Stimulated activated CD4-positive, alpha-beta T cell treated with anti-CD3 and anti-CD28 coated beads, Interleukin-4, amount 100 ng/mL, for 4 hours (primary cell): ENCODE measurements around the gene SUZ12.
"Not testable (repeated sequence)": the region's sequence is repeated elsewhere in the genome, so short reads cannot be mapped to it uniquely, and the experiment has no call there.

ENCODE experiments used
- DNase-seq, 2 experiments: peaks; one replicate each; pipeline ENCODE4 v3.0.0-alpha.2; 2020

SUZ12 gene

GRCh38 chr17:31964131-31964530 is 27.3 kb downstream of the SUZ12 start:
- DNase-seq: not testable (repeated sequence)

GRCh38 chr17:31967648-31968047 is 30.8 kb downstream of the SUZ12 start:
- no peak for DNase-seq

GRCh38 chr17:31970416-31970815 is 33.6 kb downstream of the SUZ12 start:
- DNase-seq: not testable (repeated sequence)

DNA sequence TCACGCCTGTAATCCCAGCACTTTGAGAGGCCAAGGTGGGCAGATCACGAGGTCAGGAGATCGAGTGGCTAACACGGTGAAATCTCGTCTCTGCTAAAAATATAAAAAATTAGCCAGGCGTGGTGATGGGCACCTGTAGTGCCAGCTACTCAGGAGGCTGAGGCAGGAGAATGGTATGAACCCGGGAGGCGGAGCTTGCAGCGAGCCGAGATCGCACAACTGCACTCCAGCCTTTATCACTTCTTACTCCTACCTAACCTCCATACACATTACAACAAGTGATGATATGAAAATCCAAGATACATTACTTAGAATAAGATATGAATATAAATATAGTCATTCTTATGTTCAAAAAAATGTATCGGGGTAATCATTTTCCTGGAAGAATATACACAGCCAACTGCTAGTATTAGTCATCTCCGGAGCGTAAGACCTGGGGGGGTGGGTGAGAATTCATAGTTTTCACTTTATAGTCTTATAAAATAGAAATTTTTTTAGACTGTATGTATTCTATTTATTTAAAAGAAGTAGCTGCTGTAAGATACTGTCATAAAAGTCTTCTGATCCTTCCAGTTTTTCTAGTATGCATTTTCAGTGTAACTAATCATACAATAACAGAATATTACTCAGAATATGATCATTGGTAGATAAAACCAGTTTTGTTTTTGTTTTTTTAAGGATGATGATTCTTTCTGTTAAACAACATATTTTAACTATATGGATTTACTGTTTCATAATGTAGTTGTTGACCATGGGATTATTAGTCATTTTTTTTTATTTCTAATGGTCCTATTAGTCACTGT is 37.7 kb downstream of the SUZ12 start:
- DNase-seq: not testable (repeated sequence)

DNA sequence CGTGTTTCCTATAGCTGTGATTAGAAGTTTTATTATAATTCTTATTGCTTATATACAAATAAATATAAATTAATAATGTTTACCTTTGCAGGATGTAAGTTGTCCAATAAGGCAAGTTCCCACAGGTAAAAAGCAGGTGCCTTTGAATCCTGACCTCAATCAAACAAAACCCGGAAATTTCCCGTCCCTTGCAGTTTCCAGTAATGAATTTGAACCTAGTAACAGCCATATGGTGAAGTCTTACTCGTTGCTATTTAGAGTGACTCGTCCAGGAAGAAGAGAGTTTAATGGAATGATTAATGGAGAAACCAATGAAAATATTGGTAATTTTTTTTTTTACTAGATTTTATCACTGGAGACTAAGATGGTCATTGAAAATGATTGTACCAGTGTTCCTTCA is 38.6 kb downstream of the SUZ12 start:
- DNase-seq: not testable (repeated sequence)

- not testable (repeated sequence) for DNase-seq
Measured at GRCh38 chr17:31991821-31992220, 55.0 kb downstream of the SUZ12 start.

- DNase-seq: no peak
Measured at GRCh38 chr17:31997005-31997404, 60.2 kb downstream of the SUZ12 start.

GRCh38 chr17:32006957-32007462 is 70.2 kb downstream of the SUZ12 start, which contains the start of gene LRRC37B:
Gene LRRC37B (plus strand): TSS chr17:32007383. CDS start chr17:32021393, 14,010 bp downstream.
- peak; percentile 84 to 90 for DNase-seq

DNA sequence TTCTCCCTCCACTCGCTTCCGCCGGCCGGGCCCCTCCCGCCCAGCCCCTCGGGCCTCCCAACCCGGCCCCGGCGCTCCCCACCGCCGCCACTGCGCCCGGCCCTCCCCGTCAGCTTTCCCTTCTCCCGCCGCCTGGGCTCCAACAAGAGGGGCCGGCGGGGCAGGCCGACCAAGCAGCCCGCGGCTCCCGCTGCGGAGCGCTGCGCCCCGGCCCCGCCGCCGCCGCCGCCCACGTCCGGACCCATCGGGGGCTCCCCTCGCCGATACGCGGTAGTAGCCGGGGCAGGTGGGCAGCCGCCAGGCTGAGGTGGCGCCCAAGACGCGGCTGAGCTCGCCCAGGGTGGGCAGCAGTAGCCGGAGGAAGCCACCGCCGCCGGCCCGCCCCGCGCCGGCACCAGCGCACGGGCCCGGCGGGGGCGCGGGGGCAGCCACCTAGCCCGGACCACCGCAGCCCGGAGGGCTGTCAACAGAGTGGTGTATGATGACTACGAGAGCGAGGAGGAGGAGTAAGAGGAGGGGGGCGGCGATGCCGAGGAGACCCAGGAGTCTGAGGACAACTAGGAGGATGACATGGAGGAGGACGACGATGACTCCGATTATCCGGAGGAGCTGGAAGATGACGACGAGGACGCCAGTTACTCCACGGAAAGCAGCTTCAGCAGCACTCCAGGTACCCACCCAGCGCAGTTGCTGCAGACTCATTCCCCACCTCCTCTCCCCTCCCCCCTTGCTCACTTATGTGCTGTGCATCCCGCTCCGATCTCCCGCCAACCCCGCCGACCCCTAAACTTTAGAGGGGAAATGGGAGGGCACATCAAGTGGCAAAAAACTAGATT is 70.9 kb downstream of the SUZ12 start:
- DNase-seq: peak; percentile 25 to 27

- DNase-seq: no peak
Measured at GRCh38 chr17:32009262-32009542, 72.4 kb downstream of the SUZ12 start.

- no peak for DNase-seq
Measured at GRCh38 chr17:32010114-32010513, 73.3 kb downstream of the SUZ12 start.

GRCh38 chr17:32015245-32016013 is 78.6 kb downstream of the SUZ12 start:
- no peak for DNase-seq

DNA sequence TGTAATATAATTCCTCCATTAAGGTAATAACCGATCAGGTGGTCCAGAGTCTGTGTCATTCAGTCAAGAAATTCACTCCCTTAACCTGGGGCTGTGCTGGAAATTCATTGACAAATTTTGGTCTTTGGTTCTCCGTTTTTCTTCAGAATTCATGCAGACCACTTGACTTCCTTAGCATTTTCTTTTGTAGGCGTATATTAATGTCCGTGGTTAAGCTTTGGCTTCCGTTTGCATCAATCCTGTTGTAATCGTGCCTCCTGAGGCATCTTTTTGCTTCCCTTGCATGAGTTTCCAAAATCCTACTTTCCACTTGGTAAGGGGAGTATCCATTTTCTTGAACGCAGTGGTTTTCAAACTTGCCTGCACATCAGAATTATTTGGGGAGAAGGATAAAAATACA is 79.4 kb downstream of the SUZ12 start:
- no peak for DNase-seq

DNA sequence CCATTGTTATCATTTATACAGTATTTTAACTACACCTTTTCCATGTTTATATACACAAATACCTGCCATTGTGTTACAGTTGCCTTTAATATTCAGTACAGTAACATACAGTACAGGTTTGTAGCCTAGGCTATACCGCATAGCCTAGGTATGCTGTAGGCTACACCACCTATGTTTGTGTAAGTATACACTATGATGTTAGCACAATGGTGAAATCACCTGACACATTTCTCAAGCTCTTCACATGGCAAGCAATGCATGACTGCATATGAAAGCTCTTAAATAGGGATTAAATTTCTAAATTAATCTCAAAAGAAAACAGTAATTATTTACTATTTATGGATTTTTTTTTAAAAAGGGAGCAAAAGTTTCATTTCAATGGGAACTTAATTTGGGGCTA is 82.4 kb downstream of the SUZ12 start:
- DNase-seq: no peak

GRCh38 chr17:32020943-32021614 is 84.3 kb downstream of the SUZ12 start:
- DNase-seq: no peak

DNA sequence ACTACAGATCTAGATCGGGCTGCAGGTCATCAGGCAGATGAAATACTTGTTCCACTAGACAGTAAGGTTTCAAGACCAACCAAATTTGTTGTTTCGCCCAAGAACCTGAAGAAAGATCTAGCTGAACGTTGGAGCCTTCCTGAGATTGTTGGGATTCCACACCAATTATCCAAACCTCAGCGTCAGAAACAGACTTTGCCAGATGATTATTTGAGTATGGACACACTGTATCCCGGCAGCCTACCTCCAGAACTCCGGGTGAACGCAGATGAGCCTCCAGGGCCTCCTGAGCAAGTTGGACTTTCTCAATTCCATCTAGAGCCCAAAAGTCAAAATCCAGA is 84.8 kb downstream of the SUZ12 start:
- DNase-seq: no peak

DNA sequence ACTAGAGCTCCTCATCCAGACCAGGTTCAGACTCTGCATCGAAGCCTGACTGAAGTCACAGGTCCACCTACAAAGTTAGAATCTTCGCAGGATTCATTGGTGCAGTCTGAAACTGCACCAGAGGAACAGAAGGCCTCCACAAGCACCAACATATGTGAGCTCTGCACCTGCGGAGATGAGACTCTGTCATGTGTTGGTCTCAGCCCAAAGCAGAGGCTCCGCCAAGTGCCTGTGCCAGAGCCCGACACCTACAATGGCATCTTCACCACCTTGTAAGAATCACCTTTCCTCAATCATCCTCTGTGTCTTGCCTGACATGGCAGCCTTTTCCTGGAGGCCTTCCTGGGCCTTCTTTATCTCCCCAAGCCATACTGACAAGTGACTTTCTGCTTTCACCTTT is 85.7 kb downstream of the SUZ12 start:
- DNase-seq: not testable (repeated sequence)

DNA sequence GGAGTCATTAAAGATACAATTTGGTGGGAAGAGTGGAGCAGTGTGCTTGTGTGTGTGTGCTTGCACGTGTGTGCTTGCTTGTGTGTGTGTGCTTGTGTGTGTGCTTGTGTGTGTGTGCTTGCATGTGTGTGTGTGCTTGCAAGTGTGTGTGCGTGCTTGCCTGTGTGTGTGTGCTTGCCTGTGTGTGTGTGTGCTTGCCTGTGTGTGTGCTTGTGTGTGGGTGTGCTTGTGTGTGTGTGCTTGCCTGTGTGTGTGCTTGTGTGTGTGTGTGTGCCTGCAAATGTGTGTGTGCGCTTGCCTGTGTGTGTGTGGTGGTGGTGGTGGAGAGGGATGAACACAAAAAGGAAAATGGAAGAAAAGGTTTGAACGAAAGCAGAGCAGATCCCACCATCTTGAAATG is 90.5 kb downstream of the SUZ12 start:
- not testable (repeated sequence) for DNase-seq

GRCh38 chr17:32033223-32033622 is 96.4 kb downstream of the SUZ12 start:
- DNase-seq: no peak

GRCh38 chr17:32033812-32034211 is 97.0 kb downstream of the SUZ12 start:
- not testable (repeated sequence) for DNase-seq

GRCh38 chr17:32040246-32040645 is 103.4 kb downstream of the SUZ12 start:
- DNase-seq: not testable (repeated sequence)

GRCh38 chr17:32041306-32041875 is 104.6 kb downstream of the SUZ12 start:
- DNase-seq: not testable (repeated sequence)
